ENCODE data around the gene RIMBP2. TPM values are rescaled to one million over a fixed set of nuclear protein-coding genes. Genes with fewer than 3 reads are reported as not detected.

The RIMBP2 gene
- polyA plus RNA-seq, 1 donor (not counting 4 experiments of a cell fraction or from before 2014, with no cell fraction given): 0.16 TPM

GRCh38 chr12:130350715-130351114 is 365.4 kb downstream of the RIMBP2 start:
- Histone ChIP-seq H3K79me2 (ENCODE audit: control insufficient read depth, insufficient read depth, low read length) (no peaks in the 10 kb centered on the region), H3K27me3 (ENCODE audit: control insufficient read depth, extremely low read depth, insufficient read depth, low read length) (no peaks in the 10 kb centered on the region), H3K4me2 (ENCODE audit: control insufficient read depth, extremely low read depth, insufficient read depth, low read depth, low read length) (peak overlapping the region; percentile 86), H3K4me1 (ENCODE audit: control insufficient read depth, extremely low read depth, insufficient read depth, low read length) (peaks cover 16% of the 10 kb centered on the region), H4K20me1 (ENCODE audit: control insufficient read depth, extremely low read depth, insufficient read depth, low read length) (no peaks in the 10 kb centered on the region), H3K9ac (ENCODE audit: control insufficient read depth, extremely low read depth, insufficient read depth, low read length) (peak overlapping the region; percentile 59), H2AFZ (ENCODE audit: control insufficient read depth, low read length) (peak overlapping the region; percentile 85), H3K27ac (ENCODE audit: control insufficient read depth, insufficient read depth, low read length) (peak overlapping the region; percentile 85), H3K36me3 (ENCODE audit: control insufficient read depth in 2 of 2, extremely low read depth in 1 of 2, insufficient read depth in 2 of 2, low read length in 2 of 2) (no peaks in the 10 kb centered on the region), H3K9me1 (ENCODE audit: control insufficient read depth, extremely low read depth, insufficient read depth, low read length) (no peaks in the 10 kb centered on the region), H3K4me3 (ENCODE audit: control insufficient read depth in 2 of 3, extremely low read depth in 1 of 3, insufficient read depth in 2 of 3, low read depth in 1 of 3, low read length in 3 of 3) (peak overlapping the region in 2 of 3 experiments; percentile 14 to 48), H3K9me3 (ENCODE audit: control insufficient read depth, low read depth, low read length) (no peaks in the 10 kb centered on the region)
- dilution Hi-C loops (cut with MboI; ENCODE audit: extremely low pct_ligation_motif_present, low sequenced_read_pairs): no loop called here
- FAIRE-seq (no peak), DNase-seq (ENCODE audit: low read depth, low spot score) (no peak)
- TF ChIP-seq EZH2 (IDR thresholded peaks at IDR 0.05; ENCODE audit: low read length): no peak
- TF ChIP-seq, protein P1, sequence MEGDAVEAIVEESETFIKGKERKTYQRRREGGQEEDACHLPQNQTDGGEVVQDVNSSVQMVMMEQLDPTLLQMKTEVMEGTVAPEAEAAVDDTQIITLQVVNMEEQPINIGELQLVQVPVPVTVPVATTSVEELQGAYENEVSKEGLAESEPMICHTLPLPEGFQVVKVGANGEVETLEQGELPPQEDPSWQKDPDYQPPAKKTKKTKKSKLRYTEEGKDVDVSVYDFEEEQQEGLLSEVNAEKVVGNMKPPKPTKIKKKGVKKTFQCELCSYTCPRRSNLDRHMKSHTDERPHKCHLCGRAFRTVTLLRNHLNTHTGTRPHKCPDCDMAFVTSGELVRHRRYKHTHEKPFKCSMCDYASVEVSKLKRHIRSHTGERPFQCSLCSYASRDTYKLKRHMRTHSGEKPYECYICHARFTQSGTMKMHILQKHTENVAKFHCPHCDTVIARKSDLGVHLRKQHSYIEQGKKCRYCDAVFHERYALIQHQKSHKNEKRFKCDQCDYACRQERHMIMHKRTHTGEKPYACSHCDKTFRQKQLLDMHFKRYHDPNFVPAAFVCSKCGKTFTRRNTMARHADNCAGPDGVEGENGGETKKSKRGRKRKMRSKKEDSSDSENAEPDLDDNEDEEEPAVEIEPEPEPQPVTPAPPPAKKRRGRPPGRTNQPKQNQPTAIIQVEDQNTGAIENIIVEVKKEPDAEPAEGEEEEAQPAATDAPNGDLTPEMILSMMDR (optimal IDR thresholded peaks at IDR 0.05 in 1 of 3, IDR thresholded peaks at IDR 0.05 in 1 of 3, conservative IDR thresholded peaks at IDR 0.05 in 1 of 3; ENCODE audit: extremely low read depth in 1 of 3, insufficient read depth in 2 of 3, low read length in 3 of 3): no peak

- H3K4me2 ChIP-seq (ENCODE audit: control insufficient read depth, extremely low read depth, insufficient read depth, low read depth, low read length): no peak overlapping the region
- no peak for FAIRE-seq
- no peak overlapping the region for H3K4me3 ChIP-seq (ENCODE audit: control insufficient read depth in 2 of 3, extremely low read depth in 1 of 3, insufficient read depth in 2 of 3, low read depth in 1 of 3, low read length in 3 of 3)
- no peaks in the 10 kb centered on the region for H3K27me3 ChIP-seq (ENCODE audit: control insufficient read depth, extremely low read depth, insufficient read depth, low read length)
- TF ChIP-seq, protein P1 (optimal IDR thresholded peaks at IDR 0.05 in 1 of 3, IDR thresholded peaks at IDR 0.05 in 1 of 3, conservative IDR thresholded peaks at IDR 0.05 in 1 of 3; ENCODE audit: extremely low read depth in 1 of 3, insufficient read depth in 2 of 3, low read length in 3 of 3): no peak
- no peak for TF ChIP-seq EZH2 (IDR thresholded peaks at IDR 0.05; ENCODE audit: low read length)
- H3K9ac ChIP-seq (ENCODE audit: control insufficient read depth, extremely low read depth, insufficient read depth, low read length): no peak overlapping the region
- no peaks in the 10 kb centered on the region for H3K9me1 ChIP-seq (ENCODE audit: control insufficient read depth, extremely low read depth, insufficient read depth, low read length)
- no peaks in the 10 kb centered on the region for H4K20me1 ChIP-seq (ENCODE audit: control insufficient read depth, extremely low read depth, insufficient read depth, low read length)
- DNase-seq (ENCODE audit: low read depth, low spot score): no peak
- H3K4me1 ChIP-seq (ENCODE audit: control insufficient read depth, extremely low read depth, insufficient read depth, low read length): peaks cover 16% of the 10 kb centered on the region
- H2AFZ ChIP-seq (ENCODE audit: control insufficient read depth, low read length): no peak overlapping the region
- no peaks in the 10 kb centered on the region for H3K9me3 ChIP-seq (ENCODE audit: control insufficient read depth, low read depth, low read length)
- no peaks in the 10 kb centered on the region for H3K36me3 ChIP-seq (ENCODE audit: control insufficient read depth in 2 of 2, extremely low read depth in 1 of 2, insufficient read depth in 2 of 2, low read length in 2 of 2)
- dilution Hi-C loops (cut with MboI; ENCODE audit: extremely low pct_ligation_motif_present, low sequenced_read_pairs): loop anchor here (25.0 kb wide), 1 partner anchor 310 kb away; no protein-coding TSS in a partner anchor
- H3K79me2 ChIP-seq (ENCODE audit: control insufficient read depth, insufficient read depth, low read length): no peaks in the 10 kb centered on the region
- H3K27ac ChIP-seq (ENCODE audit: control insufficient read depth, insufficient read depth, low read length): no peak overlapping the region
These were observed 368.5 kb downstream of the RIMBP2 start for GRCh38 chr12:130347588-130347987.

Other genes with a start within 250 kb of the RIMBP2 start
- gene STX2, start 123.0 kb upstream of the RIMBP2 start, polyA plus RNA-seq: 14.8 to 24.1 TPM (median 18.9 TPM) in 3 replicates
- gene RAN, start 155.8 kb upstream of the RIMBP2 start, polyA plus RNA-seq: 1,539 to 2,211 TPM (median 2,045 TPM) in 3 replicates
- not detected in 3 replicates for gene ADGRD1, start 237.6 kb upstream of the RIMBP2 start, polyA plus RNA-seq